NT2/D1 (cell line): ENCODE measurements around the gene TGFBR3.

ENCODE experiments used
- SUZ12 ChIP-seq: IDR thresholded peaks from 2 replicates; pipeline ENCODE4 v1.6.1; 2011; ENCODE audit not compliant: insufficient read length, insufficient read depth; ENCODE audit errors: extremely low read depth
- ZNF274 ChIP-seq: IDR thresholded peaks from 2 replicates; pipeline ENCODE4 v1.6.1; 2011; ENCODE audit warnings: mild to moderate bottlenecking, low read depth, low read length

DNA sequence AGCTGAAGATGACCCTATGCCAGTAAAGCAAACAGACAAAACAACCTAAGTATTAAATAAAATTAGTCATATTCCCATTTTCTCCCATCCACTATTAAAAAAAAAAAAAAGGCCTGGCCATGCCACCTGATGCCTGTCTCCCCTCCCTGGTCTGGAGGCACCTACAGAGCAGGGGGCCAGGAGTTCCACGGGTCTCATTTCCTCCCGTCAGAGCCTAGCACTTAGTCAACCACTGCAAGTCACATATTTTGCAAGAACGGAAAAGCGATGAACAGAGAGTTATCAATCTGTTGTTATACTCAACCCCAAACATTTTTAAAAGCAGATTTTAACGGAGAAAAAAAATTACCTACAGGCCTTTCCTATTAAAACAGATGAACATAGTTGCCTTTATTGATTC lies 59.3 kb downstream of the TGFBR3 start:
- TF ChIP-seq ZNF274 (no peak), SUZ12 (no peak)
